CD4-positive, alpha-beta T cell treated with Interleukin-17A for 4 hours (primary cell): ENCODE results near the gene ZBTB16.
"Not testable (repeated sequence)": the region's sequence is repeated elsewhere in the genome, so short reads cannot be mapped to it uniquely, and the experiment has no call there.

Experiments used
- DNase-seq: peaks from one replicate; pipeline ENCODE4 v3.0.0-alpha.2; 2020; ENCODE audit warnings: mixed read lengths

ZBTB16 gene

DNA sequence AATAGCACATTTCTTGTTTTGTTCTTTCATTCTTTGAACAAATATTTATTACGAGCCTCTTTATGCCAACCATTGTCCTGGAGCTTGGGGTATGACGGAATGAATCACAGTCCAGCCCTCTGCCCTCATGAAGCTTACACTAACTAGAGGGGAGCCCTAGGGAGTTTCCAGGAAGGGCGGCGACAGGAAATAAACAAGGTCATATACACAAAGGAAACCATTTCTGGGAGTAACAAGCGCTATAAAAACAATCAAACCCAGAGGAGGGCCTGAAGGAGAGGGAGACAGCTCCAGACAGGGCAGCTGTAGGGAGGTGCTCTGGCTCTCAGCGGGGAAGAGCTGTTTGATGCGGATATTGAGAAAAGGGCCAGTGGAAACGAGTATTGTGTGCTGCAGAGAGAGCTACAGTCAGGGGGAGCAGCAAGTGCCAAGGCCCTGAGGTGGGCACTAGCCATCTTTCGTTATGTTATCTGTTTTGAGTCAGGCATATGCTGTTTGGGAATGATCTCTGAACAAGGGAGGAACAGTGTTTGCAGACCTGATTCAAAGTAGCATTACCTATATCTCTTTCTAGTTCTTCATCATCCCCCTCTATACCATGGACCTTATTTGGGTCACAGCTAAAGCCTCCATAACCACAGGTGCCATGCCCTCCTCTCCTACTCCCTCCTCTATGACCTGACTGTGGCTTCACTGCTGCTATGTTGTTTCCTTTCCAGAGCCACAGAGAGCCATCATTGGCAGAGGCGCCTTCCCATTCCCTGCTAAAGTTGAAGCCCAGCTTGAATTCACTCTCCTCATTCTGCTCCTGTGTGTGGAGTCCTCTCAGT lies 15.3 kb upstream of the ZBTB16 start:
- no peak for DNase-seq

DNA sequence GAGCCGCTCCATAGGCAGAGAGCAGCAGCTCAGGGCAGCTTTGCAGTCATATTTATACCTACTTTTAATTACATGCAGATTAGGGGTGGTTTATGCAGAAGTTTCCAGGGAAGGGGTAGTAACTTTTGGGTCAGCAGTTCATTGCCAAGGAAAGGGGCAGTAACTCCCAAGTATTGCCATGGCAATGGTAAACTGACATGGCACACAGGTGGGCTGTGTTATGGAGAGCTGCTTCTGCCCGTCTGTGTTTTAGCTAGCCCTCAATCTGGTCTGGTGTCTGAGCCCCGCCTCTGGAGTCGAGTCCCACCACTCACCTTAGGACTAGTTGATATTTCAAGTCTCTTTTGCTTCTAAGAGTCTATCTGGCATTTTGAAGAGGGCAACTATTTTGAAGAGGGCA lies 12.2 kb upstream of the ZBTB16 start:
- no peak for DNase-seq

DNA sequence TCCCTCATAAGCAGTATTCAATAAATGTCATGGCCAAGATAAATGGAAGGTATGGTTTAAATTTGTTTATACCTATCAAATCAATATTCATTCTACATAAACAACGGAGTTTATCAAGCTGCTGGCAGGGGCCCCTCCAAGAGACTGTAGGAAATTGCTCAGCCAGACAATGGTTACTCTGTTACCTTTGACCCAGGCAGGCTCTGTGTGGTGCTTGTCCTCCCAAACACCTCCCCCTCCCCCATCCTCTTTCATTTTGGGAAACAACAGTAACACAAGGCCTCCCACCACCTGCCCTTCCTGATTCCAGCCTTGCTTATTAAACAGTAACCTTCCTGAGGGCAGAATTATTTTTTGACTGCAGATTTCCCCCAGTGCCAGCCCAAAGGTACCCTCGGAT lies 10.5 kb upstream of the ZBTB16 start:
- no peak for DNase-seq

DNA sequence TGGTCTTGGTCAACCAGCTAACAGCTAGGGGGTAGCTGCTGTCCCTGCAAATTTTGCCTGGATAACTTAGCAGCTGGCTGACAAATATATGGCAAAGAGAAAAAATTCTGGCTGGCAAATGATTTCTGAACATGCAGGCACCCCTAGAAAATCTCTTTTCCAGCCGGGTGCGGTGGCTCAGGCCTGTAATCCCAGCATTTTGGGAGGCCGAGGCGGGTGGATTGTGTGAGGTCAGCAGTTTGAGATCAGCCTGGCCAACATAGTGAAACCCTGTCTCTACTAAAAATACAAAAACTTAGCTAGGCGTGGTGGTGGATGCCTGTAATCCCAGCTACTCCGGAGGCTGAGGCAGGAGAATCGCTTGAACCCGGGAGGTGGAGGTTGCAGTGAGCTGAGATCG lies 9.7 kb upstream of the ZBTB16 start:
- DNase-seq, result not testable (repeated sequence)

DNA sequence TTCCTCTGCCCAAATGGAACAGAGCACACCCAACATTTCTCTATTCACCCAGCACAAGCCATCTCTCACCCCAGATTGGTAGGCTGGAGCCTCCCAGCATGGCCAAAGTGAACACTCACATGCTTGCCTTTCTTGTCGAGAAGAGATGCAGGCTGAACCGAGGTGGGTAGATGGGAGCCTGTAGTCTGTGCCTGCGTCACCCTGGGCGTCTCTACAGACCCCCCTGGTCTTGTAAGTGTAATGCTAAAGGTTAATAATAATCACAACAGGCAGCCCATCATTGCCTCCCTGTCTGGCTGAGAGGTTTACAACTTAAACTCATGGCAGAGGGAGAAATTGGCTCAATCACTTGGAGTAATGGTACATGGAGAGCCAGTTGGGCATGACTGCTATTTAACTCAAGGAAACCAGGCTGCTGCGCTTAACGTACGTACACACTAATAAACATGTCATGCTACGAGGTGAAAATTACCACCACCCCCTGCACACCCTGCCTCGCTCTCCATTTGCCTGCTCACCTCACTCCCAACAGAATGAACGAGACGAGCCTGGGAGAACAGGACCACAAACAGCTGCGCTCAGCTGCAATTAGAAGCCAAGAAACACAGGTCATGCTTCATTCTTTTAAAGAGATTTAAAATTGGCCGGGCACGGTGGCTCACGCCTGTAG lies 9.1 kb upstream of the ZBTB16 start:
- DNase-seq, result no peak

DNA sequence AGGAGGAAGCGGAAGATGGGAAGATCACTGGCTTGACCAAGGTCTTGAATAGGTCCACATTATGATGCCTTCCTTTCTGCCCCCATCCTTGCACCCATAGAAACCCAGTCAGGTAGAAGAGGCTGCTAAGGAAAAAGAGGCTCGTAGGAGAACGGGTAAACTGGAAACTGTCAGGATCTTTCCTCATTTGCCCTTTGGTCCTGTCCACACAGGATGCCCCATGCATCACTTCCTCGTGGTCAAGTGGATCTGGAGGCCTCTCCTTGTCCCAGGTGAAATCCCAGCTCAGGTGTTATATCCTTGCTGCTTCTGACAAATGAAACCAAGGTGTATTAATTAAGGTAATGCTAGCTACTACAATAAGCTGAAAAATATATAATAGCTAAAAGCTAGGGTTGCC lies 8.0 kb upstream of the ZBTB16 start:
- DNase-seq, result no peak

DNA sequence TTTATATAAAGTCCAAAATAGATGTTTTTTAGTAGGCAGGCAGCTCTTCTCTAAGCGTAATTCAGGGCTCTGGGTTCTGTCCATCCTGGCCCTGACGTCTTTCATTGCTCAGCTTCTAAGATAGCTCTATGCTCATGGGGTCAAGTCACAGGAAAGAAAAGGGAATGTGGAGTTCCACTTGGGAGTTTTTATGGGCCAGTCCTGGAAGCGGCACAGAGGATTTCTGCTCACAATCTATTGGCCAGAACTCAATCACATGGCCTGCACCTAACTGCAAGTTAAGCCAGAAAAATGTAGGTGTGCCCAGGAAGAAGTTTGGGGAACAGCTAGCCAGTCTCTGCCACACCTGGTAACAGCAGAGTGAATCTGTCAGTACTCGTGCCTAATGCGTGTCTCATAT lies 7.4 kb upstream of the ZBTB16 start:
- no peak for DNase-seq

DNA sequence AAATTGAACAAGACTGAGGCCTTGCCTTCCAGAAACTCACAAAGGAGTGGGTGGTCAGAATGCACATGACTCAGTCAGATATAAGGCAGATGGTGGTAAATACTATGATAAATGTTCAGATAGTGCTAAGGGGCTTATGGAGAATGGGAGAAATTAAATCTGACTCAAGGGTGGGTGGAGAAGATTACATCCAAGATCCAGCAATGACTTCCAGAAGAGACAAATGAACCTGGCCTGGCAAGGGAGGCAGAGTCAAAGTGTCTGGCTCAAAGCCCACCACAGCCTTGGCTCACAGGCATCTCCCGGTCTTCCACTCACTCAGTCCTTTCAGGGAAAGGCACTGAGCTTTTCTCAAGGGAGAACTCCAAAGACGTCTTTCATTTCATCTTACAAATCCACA lies 6.1 kb upstream of the ZBTB16 start:
- no peak for DNase-seq

DNA sequence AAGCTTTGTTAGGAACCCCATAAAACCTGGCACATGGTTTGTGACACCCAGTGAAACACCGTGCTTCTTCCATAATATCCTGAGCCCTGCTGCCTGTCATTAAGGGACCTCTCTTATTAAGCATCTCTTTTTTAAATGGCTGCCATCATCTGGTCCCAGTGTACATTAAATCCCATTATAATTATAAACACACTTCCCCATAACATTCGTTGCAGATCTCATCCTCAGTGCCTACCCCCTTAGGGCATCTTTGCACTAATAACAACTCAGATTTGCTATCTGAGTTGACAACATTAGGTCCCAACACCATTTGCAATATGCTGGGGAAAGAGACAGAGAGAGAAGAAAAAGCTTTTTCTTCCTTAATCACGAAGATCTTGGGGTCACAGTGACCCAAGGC lies 4.7 kb upstream of the ZBTB16 start:
- DNase-seq, result no peak

DNA sequence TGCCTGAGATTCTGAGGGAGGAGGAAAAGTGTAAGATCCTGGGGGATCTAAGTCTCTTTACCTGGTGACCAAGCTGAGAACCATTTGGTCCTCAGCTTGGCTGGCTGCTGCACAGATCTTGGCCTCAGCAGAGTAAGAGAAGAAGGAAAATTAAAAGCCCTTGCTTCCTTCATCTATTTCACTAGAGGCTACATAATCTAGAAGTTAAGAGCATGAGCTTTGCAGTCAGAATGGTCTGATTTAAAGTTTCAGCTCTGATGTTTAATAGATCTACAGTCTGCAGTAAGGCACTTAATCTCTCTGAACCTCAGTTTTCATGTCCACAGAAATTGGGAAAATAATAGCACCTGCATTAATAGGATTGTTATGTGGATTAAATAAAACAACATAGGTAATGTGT lies 3.1 kb upstream of the ZBTB16 start:
- DNase-seq, result no peak

DNA sequence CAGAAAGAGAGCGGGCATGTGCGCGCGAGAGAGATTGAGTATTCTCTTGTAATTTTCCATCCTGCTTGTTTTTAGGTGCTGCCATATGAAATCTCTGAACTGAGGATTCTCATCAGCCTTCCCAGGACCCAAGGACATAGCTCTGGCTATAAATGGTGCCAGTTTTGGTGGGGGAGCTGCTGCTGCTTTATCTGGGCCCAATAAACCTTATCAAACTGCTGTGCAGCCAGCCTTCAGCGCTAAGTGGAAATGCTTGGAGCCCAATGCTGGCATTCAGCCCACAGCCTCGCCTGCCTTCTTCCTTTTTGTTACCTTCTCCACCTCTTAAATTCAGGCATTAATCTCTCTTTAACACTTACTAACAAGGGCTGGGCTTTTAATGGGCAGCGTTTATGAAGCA lies 2.4 kb upstream of the ZBTB16 start:
- DNase-seq, result no peak

DNA sequence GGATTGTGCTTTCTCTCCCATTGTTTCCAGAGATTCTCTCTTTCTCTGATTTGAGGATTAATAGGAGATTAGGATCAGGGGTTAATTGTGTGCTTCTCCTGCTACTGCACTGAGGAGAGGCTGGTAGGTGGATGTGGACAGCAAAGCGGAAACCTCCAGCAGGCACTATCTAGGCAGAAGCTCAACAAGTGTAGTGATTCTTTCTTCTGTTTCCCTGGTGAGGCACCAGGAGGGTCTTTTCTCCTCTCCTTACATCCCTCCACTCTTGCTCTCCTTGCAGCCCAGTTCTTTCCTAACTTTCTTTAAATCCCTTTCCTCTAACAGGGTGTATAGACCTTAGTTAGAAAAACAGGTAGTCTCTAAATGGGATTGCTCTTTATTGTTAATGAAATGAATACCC lies 1.9 kb upstream of the ZBTB16 start:
- DNase-seq, result no peak

DNA sequence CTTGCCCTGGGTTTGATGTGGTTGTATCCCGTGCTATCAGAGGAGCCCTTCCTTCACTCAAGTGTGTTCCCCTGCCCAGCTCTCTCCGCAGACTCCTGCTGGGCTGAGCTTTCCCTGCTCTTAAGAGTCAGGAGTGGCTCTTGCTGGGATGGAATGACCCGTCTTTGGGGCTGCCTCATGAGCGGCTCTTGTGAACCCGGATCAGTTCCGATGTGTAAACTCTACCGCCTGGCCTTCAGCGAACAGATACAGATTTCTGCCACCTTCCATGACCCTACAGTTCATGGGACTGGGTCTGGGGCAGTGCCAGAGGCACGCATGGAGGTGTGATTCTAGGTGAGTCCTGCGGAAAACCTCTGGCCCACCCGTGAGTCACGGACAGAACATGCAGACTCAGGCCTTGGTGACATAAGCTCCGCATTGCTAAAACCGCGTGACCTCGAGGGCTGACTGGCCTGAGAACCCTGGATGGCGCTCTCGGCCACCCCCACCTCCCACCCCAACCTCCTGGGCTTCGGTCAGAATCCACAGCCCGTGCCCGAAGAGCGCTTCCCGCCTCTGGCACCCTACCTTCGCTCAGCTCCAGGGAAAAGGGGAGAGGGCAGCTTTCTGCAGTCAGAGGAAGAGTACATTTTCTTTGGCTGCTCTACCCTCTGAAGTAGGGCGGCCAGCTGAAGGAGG lies 1.3 kb upstream of the ZBTB16 start:
- DNase-seq, result no peak

DNA sequence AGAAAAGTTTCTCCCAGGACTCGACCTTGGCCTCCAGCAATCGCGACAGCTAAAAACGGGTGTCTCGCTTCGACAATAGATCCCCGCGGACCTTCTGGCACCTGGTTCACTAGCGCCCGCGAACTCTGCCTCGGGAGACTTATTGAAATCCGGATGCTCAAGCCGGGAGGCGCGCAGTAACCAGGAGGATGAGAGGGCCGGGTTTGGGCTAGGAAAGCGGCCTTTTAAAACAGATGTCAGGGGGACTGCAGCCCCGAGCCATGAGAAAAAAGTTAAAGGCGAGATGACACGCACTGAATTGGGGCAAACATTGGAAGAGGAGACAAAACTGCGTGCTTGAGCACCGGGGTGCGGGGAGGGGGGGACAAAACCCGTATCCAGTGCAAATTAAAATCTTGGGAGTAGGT lies 637 bp upstream of the ZBTB16 start:
- peak; percentile 31 for DNase-seq

DNA sequence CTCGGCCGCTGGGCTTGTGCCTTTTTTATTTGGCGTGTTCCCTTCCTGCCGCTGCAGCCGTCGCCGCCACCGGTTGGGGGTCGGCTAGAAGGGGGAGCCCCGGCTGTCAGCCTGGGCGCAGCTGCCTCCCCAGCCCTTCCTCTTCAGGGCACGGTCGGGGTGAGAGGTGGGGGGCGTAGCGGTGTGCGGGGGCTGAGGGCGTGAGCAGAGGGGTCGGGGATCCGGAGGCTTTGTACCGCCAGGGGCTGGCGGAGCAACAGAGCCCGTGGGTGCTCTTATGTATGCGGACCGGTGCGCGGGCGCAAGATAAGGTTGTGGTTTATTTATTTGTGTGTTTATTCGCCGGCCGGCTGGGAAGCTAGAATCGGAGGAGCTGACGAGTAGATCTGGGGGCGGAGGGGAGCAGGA lies 477 bp downstream of the ZBTB16 start:
- peak; percentile 42 for DNase-seq

DNA sequence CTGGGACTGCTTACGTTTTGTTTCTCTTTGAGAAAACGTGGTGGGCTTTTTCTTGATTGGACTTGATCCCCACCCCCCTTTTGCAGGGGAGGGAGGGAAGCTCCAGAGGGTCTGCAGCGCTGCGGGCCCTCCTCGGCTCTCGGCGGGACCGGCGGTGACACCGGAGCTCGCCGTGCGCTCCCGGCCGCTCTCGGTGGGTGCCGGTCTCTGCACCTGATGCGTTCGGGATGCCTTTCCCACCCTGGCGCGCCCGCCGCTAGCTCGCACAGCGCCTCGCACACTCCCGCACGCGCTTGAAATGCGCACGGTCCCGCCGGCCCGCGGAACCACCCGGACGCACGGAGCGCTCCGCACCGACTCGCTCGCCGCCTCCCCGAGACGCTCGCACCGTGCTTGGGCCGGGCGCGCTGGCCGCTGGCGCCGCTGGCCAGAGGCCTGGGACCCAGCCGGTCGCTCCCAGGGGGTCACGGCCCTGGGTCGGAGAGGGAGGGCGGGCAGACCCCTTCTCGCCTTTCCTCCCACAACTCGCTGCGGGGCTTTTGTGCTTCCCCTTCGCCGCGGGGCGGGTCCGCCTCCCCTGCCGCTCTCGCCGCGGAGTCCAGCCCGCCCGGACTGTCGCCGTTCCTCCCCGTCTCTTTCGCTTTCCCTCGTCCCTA lies 1.0 kb downstream of the ZBTB16 start:
- DNase-seq, result peak; percentile 50

DNA sequence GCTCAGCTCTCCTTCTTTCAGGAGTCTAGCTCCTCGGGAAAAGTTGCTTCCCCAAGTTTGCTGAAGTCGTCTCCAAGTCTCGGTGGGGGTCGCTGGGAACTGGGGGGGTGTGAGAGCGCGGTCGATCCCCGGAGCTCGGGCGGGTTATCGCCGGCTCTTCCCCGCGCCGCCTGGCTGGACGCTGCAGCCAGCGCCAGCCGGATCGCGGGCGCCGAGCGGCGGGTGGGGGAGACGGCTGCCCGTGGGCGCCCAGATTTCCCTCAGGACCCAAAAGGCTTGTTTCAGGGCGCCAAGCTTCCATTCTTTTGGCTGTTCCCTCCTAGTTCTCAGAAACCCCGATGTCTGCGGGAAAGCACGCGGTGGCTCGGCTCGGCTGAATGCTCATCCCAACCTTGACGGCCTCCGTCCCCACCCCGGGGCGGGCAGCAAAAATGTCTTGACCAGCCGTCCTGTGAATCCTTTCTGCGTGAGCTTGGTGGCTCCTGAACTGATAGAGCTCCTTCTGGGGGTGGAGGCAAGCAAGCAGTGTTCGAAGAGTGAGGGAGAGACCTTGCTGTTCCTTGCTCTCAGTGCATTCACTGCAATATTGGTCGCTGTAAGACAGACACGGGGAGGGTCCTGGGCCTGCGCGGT lies 1.7 kb downstream of the ZBTB16 start:
- DNase-seq, result peak; percentile 19

DNA sequence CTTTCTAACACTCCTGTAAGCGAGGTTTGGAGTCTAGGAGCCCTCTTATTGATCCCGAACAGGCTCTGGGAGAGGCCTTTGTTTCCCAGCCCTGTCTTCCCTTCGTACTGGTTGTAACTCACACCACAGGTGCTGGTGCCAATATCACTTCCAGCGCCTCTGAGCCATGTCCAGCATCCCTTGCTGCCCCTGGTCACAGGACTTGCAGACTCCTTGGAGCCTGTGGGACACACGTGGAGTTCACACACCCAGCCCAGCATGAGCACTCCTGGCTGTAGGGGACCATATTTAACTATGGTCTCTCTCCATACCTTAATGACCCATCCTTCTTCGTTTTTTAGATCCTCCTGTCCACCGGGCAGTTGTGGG lies 2.2 kb downstream of the ZBTB16 start:
- no peak for DNase-seq

DNA sequence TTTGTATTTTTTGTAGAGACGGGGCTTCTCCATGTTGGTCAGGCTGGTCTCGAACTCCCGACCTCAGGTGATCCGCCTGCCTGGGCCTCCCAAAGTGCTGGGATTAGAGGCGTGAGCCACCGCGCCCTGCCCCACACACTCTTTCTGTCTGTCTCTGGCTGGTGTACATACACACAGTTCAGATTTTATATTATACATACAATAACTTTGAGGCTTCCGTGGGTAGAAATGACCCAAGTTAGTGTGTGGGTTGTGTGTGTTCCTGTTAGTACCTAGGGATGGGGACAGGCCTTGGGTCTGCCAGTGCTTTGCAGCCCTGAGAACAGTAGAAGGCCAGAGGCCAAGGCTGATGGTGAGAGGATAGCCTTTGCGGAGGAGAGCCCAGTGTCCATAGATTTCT lies 2.8 kb downstream of the ZBTB16 start:
- no peak for DNase-seq

DNA sequence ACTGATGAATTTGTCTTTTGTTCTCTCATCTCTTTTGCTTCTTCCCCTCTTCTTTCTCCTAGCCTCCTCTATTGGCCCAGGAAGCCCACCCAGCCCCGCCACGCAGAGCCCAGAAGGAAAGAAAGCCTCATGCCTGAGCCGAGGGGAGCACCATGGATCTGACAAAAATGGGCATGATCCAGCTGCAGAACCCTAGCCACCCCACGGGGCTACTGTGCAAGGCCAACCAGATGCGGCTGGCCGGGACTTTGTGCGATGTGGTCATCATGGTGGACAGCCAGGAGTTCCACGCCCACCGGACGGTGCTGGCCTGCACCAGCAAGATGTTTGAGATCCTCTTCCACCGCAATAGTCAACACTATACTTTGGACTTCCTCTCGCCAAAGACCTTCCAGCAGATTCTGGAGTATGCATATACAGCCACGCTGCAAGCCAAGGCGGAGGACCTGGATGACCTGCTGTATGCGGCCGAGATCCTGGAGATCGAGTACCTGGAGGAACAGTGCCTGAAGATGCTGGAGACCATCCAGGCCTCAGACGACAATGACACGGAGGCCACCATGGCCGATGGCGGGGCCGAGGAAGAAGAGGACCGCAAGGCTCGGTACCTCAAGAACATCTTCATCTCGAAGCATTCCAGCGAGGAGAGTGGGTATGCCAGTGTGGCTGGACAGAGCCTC lies 3.8 kb downstream of the ZBTB16 start:
- DNase-seq, result no peak

DNA sequence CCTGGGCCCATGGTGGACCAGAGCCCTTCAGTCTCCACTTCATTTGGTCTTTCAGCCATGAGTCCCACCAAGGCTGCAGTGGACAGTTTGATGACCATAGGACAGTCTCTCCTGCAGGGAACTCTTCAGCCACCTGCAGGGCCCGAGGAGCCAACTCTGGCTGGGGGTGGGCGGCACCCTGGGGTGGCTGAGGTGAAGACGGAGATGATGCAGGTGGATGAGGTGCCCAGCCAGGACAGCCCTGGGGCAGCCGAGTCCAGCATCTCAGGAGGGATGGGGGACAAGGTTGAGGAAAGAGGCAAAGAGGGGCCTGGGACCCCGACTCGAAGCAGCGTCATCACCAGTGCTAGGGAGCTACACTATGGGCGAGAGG lies 4.3 kb downstream of the ZBTB16 start:
- DNase-seq, result no peak

DNA sequence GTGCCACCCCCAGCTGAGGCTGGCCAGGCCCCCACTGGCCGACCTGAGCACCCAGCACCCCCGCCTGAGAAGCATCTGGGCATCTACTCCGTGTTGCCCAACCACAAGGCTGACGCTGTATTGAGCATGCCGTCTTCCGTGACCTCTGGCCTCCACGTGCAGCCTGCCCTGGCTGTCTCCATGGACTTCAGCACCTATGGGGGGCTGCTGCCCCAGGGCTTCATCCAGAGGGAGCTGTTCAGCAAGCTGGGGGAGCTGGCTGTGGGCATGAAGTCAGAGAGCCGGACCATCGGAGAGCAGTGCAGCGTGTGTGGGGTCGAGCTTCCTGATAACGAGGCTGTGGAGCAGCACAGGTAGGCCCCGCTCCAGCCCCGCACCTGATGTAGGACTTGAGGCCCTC lies 4.7 kb downstream of the ZBTB16 start:
- DNase-seq, result no peak

DNA sequence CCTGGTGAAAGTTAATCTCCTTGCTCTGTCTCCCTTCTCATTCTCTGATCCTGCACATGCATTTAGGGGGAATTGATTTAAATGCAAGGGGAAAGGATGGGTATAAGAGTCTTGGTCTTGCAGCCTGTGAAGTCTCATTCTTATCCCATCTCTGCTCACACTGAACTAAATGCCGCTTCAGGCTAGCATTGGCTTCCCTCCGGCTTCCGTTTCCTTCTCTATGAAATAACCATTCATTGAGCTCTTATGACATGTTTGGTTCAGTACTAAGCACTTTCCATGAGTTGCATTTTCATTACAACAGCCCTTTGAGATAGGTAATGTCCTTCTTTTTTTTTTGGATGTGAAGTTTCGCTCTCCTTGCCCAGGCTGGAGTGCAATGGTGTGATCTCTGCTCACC lies 5.6 kb downstream of the ZBTB16 start:
- DNase-seq, result no peak
